Trophoblast cell (in vitro differentiated cells and primary cell): ENCODE measurements around the gene COL5A1.
A peak's percentile ranks its signal among the peaks of the same experiment; 100 is the strongest.

Experiments used
- DNase-seq, 2 donors: peaks; one replicate each; pipeline ENCODE4 v3.0.0-alpha.2; 2016
- H2AFZ ChIP-seq: 2 replicates; pipeline ENCODE4 v1.6.1; 2013; ENCODE audit warnings: low read length, moderate library complexity, mild to moderate bottlenecking; ENCODE audit not compliant: insufficient read depth, poor library complexity
- H2AK5ac ChIP-seq: 2 replicates; pipeline ENCODE4 v1.6.1; 2013; ENCODE audit warnings: mild to moderate bottlenecking, low read length
- H2BK120ac ChIP-seq: 2 replicates; pipeline ENCODE4 v1.6.1; 2013; ENCODE audit warnings: low read length, mild to moderate bottlenecking, moderate library complexity; ENCODE audit not compliant: insufficient read depth, poor library complexity
- H2BK12ac ChIP-seq: 2 replicates; pipeline ENCODE4 v1.6.1; 2013; ENCODE audit warnings: mild to moderate bottlenecking, low read length, moderate library complexity
- H2BK5ac ChIP-seq: 2 replicates; pipeline ENCODE4 v1.6.1; 2013; ENCODE audit warnings: low read length, low read depth, moderate library complexity, mild to moderate bottlenecking; ENCODE audit not compliant: poor library complexity
- H3K14ac ChIP-seq: 2 replicates; pipeline ENCODE4 v1.6.1; 2013; ENCODE audit warnings: mild to moderate bottlenecking, low read length
- H3K18ac ChIP-seq: 2 replicates; pipeline ENCODE4 v1.6.1; 2013; ENCODE audit warnings: mild to moderate bottlenecking, low read length
- H3K23ac ChIP-seq: 2 replicates; pipeline ENCODE4 v1.6.1; 2013; ENCODE audit warnings: low read length
- H3K27ac ChIP-seq: 2 replicates; pipeline ENCODE4 v1.5.1; 2013; ENCODE audit warnings: low read depth, mild to moderate bottlenecking, inconsistent platforms, low read length, moderate library complexity
- H3K27me3 ChIP-seq: 2 replicates; pipeline ENCODE4 v1.6.1; 2013; ENCODE audit warnings: inconsistent platforms, mild to moderate bottlenecking, low read length, moderate library complexity; ENCODE audit not compliant: insufficient read depth
- H3K36me3 ChIP-seq, 2 experiments: 1 replicate in 1 of 2; 2 replicates in 1 of 2; pipeline ENCODE4 v1.6.1; 2013; ENCODE audit warnings: low read length in 2 of 2, mild to moderate bottlenecking in 2 of 2, moderate library complexity in 1 of 2; ENCODE audit not compliant: insufficient read depth in 2 of 2, control insufficient read depth in 1 of 2
- H3K4ac ChIP-seq: 2 replicates; pipeline ENCODE4 v1.6.1; 2013; ENCODE audit warnings: low read depth, mild to moderate bottlenecking, low read length, moderate library complexity
- H3K4me1 ChIP-seq, 2 experiments: 1 replicate in 1 of 2; 2 replicates in 1 of 2; pipeline ENCODE4 v1.6.1; 2013; ENCODE audit warnings: low read length in 2 of 2, mild to moderate bottlenecking in 2 of 2, moderate library complexity in 1 of 2; ENCODE audit not compliant: insufficient read depth in 2 of 2, control insufficient read depth in 1 of 2
- H3K4me2 ChIP-seq: 2 replicates; pipeline ENCODE4 v1.6.1; 2013; ENCODE audit warnings: inconsistent platforms, mild to moderate bottlenecking, low read length, moderate library complexity
- H3K4me3 ChIP-seq: 2 replicates; pipeline ENCODE4 v1.5.1; 2013; ENCODE audit warnings: mild to moderate bottlenecking, low read depth, low read length, inconsistent platforms
- H3K79me1 ChIP-seq: one replicate; pipeline ENCODE4 v1.6.1; 2013; ENCODE audit warnings: low read length
- H3K79me2 ChIP-seq: 2 replicates; pipeline ENCODE4 v1.6.1; 2013; ENCODE audit warnings: low read length, mild to moderate bottlenecking; ENCODE audit not compliant: control insufficient read depth, insufficient read depth, poor library complexity
- H3K9ac ChIP-seq: 2 replicates; pipeline ENCODE4 v1.6.1; 2013; ENCODE audit warnings: mild to moderate bottlenecking, low read length
- H3K9me3 ChIP-seq: 2 replicates; pipeline ENCODE4 v1.6.1; 2013; ENCODE audit warnings: low read depth, mild to moderate bottlenecking, control low read depth, inconsistent platforms, low read length; ENCODE audit not compliant: insufficient read depth
- H4K12ac ChIP-seq: 2 replicates; pipeline ENCODE4 v1.6.1; 2013; ENCODE audit warnings: low read depth, mild to moderate bottlenecking, low read length, moderate library complexity
- H4K8ac ChIP-seq: 2 replicates; pipeline ENCODE4 v1.6.1; 2013; ENCODE audit warnings: low read depth, mild to moderate bottlenecking, low read length, moderate library complexity
- H4K91ac ChIP-seq: one replicate; pipeline ENCODE4 v1.6.1; 2013; ENCODE audit warnings: low read depth, mild to moderate bottlenecking, low read length, moderate library complexity
- WGBS: extraction: QIAGEN DNeasy Blood & Tissue Kit; methylation state at CpG from one replicate; pipeline ENCODE4 v1.1.7; 2013; ENCODE audit warnings: missing lambda C conversion rate; ENCODE audit not compliant: insufficient read length, insufficient coverage; ENCODE audit errors: extremely low coverage; 5-methylcytosine and 5-hydroxymethylcytosine counted together

The COL5A1 gene

GRCh38 chr9:134721344-134721743 lies 79.7 kb downstream of the COL5A1 start:
- no peak overlapping the region for H4K12ac ChIP-seq
- DNase-seq = peak in 1 of 2 donors; percentile 34
- H3K27ac ChIP-seq = no peak overlapping the region
- no peak overlapping the region for H3K9ac ChIP-seq
- no peak overlapping the region for H3K14ac ChIP-seq
- no peak overlapping the region for H2AK5ac ChIP-seq
- no peak overlapping the region for H3K18ac ChIP-seq
- no peak overlapping the region for H2BK120ac ChIP-seq
- H3K36me3 ChIP-seq = peaks cover 85 to 92% of the 10 kb centered on the region in 2 experiments
- no peaks in the 10 kb centered on the region for H3K27me3 ChIP-seq
- no peak overlapping the region for H3K4me3 ChIP-seq
- no CpG with 5 or more reads among the region's 9 CpGs for WGBS
- H3K79me2 ChIP-seq = no peaks in the 10 kb centered on the region
- H3K4me2 ChIP-seq = no peak overlapping the region
- no peak overlapping the region for H4K8ac ChIP-seq
- H2AFZ ChIP-seq = no peak overlapping the region
- no peaks in the 10 kb centered on the region for H3K9me3 ChIP-seq
- H3K4me1 ChIP-seq = no peaks in the 10 kb centered on the region
- no peak overlapping the region for H4K91ac ChIP-seq
- no peak overlapping the region for H3K23ac ChIP-seq
- H2BK5ac ChIP-seq = no peak overlapping the region
- no peak overlapping the region for H3K4ac ChIP-seq
- no peaks in the 10 kb centered on the region for H3K79me1 ChIP-seq
- H2BK12ac ChIP-seq = no peak overlapping the region

- no peak for DNase-seq
- H4K12ac ChIP-seq = no peak overlapping the region
- no peak overlapping the region for H4K91ac ChIP-seq
- H3K36me3 ChIP-seq = peaks cover 81 to 90% of the 10 kb centered on the region in 2 experiments
- H3K4me3 ChIP-seq = no peak overlapping the region
- no peak overlapping the region for H3K4ac ChIP-seq
- no peak overlapping the region for H3K23ac ChIP-seq
- no peaks in the 10 kb centered on the region for H3K79me1 ChIP-seq
- H2BK5ac ChIP-seq = no peak overlapping the region
- H3K27ac ChIP-seq = no peak overlapping the region
- H3K27me3 ChIP-seq = no peaks in the 10 kb centered on the region
- no peak overlapping the region for H3K9ac ChIP-seq
- H3K79me2 ChIP-seq = no peaks in the 10 kb centered on the region
- no peak overlapping the region for H2BK12ac ChIP-seq
- no peak overlapping the region for H4K8ac ChIP-seq
- no CpG with 5 or more reads among the region's 15 CpGs for WGBS
- no peaks in the 10 kb centered on the region for H3K4me1 ChIP-seq
- H3K14ac ChIP-seq = no peak overlapping the region
- H2AK5ac ChIP-seq = no peak overlapping the region
- H2AFZ ChIP-seq = no peak overlapping the region
- no peak overlapping the region for H2BK120ac ChIP-seq
- no peak overlapping the region for H3K18ac ChIP-seq
- no peak overlapping the region for H3K4me2 ChIP-seq
- no peaks in the 10 kb centered on the region for H3K9me3 ChIP-seq
Measured at GRCh38 chr9:134722120-134722701, 80.6 kb downstream of the COL5A1 start.

GRCh38 chr9:134723037-134723436 lies 81.4 kb downstream of the COL5A1 start:
- H4K91ac ChIP-seq = no peak overlapping the region
- no peak overlapping the region for H3K9ac ChIP-seq
- no peak overlapping the region for H2AK5ac ChIP-seq
- no peaks in the 10 kb centered on the region for H3K79me2 ChIP-seq
- no peak for DNase-seq
- H4K8ac ChIP-seq = no peak overlapping the region
- no peaks in the 10 kb centered on the region for H3K79me1 ChIP-seq
- H4K12ac ChIP-seq = no peak overlapping the region
- no peak overlapping the region for H2AFZ ChIP-seq
- no peaks in the 10 kb centered on the region for H3K27me3 ChIP-seq
- no peak overlapping the region for H3K27ac ChIP-seq
- H3K9me3 ChIP-seq = no peaks in the 10 kb centered on the region
- no peak overlapping the region for H3K18ac ChIP-seq
- no peak overlapping the region for H2BK12ac ChIP-seq
- no peak overlapping the region for H3K4ac ChIP-seq
- no peak overlapping the region for H2BK120ac ChIP-seq
- H3K23ac ChIP-seq = no peak overlapping the region
- no peak overlapping the region for H3K14ac ChIP-seq
- WGBS = no CpG with 5 or more reads among the region's 17 CpGs
- no peak overlapping the region for H3K4me2 ChIP-seq
- H3K4me3 ChIP-seq = no peak overlapping the region
- H3K36me3 ChIP-seq = peaks cover 80 to 90% of the 10 kb centered on the region in 2 experiments
- no peaks in the 10 kb centered on the region for H3K4me1 ChIP-seq
- no peak overlapping the region for H2BK5ac ChIP-seq

GRCh38 chr9:134723491-134724190 lies 82.0 kb downstream of the COL5A1 start:
- H3K9ac ChIP-seq = no peak overlapping the region

More at GRCh38 chr9:134723491-134724190, 82.0 kb downstream of the COL5A1 start:
- no peak overlapping the region for H3K4me2 ChIP-seq
- no peak overlapping the region for H4K8ac ChIP-seq
- H2BK120ac ChIP-seq = no peak overlapping the region
- H3K18ac ChIP-seq = no peak overlapping the region
- H3K27ac ChIP-seq = no peak overlapping the region
- no peaks in the 10 kb centered on the region for H3K27me3 ChIP-seq
- H2AK5ac ChIP-seq = no peak overlapping the region
- H3K4me1 ChIP-seq = no peaks in the 10 kb centered on the region
- H2AFZ ChIP-seq = no peak overlapping the region
- DNase-seq = no peak
- WGBS = no CpG with 5 or more reads among the region's 13 CpGs
- H3K79me1 ChIP-seq = no peaks in the 10 kb centered on the region
- H2BK12ac ChIP-seq = no peak overlapping the region
- peaks cover 2% of the 10 kb centered on the region for H3K9me3 ChIP-seq
- no peak overlapping the region for H3K4me3 ChIP-seq
- H2BK5ac ChIP-seq = no peak overlapping the region
- H3K79me2 ChIP-seq = no peaks in the 10 kb centered on the region
- H3K23ac ChIP-seq = no peak overlapping the region
- peaks cover 80 to 90% of the 10 kb centered on the region in 2 experiments for H3K36me3 ChIP-seq
- H4K12ac ChIP-seq = no peak overlapping the region
- H4K91ac ChIP-seq = no peak overlapping the region
- H3K4ac ChIP-seq = no peak overlapping the region
- H3K14ac ChIP-seq = no peak overlapping the region
